Measurements from ENCODE around the gene MASP2.
"Not testable (repeated sequence)": the region's sequence is repeated elsewhere in the genome, so short reads cannot be mapped to it uniquely, and the experiment has no call there.

MASP2 gene

DNA sequence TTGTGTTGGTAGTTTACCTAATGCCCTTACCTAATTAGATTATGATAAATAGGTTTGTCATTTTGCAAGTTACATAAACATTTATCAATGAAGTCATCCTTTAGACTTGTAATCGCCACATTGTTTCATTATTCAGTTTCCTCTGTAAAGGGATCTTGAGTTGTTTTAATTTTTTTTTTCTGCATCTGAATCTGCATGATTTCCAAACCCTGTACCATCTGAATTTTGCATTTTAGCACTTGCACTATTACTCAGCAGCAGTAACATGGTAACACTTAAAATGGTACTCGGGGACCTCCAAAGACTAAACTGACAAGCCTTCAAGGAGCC is 22.2 kb downstream of the MASP2 start:
- no peak for DNase-seq
- H3K9me3 ChIP-seq (ENCODE audit: control insufficient read depth, low read length): no peaks in the 10 kb centered on the region
- H3K27me3 ChIP-seq (replicated peaks; ENCODE audit: control insufficient read depth, insufficient read depth, low read length, poor library complexity, severe bottlenecking): no peaks in the 10 kb centered on the region
- no peak overlapping the region for H3K27ac ChIP-seq (ENCODE audit: insufficient read depth, low read length, poor library complexity, severe bottlenecking)
- peaks cover 55% of the 10 kb centered on the region for H3K36me3 ChIP-seq (ENCODE audit: control insufficient read depth, insufficient read depth, low read length)
- no peak overlapping the region for H3K4me3 ChIP-seq (ENCODE audit: insufficient read depth, low read depth, low read length, poor library complexity, severe bottlenecking)
- H3K4me1 ChIP-seq (ENCODE audit: control insufficient read depth, insufficient read depth, low read length, poor library complexity, severe bottlenecking): no peaks in the 10 kb centered on the region

DNA sequence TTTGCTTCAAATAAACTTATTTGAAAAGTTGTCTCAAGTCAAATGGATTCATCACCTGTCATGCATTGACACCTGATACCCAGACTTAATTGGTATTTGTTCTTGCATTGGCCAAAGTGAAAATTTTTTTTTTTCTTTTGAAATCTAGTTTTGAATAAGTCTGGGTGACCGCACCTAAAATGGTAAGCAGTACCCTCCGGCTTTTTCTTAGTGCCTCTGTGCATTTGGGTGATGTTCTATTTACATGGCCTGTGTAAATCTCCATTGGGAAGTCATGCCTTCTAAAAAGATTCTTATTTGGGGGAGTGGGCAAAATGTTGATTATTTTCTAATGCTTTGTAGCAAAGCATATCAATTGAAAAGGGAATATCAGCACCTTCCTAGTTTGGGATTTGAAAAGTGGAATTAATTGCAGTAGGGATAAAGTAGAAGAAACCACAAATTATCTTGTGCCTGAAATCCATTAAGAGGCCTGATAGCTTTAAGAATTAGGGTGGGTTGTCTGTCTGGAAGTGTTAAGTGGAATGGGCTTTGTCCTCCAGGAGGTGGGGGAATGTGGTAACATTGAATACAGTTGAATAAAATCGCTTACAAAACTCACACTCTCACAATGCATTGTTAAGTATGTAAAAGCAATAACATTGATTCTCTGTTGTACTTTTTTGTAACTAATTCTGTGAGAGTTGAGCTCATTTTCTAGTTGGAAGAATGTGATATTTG is 22.7 kb downstream of the MASP2 start:
- H3K27me3 ChIP-seq (replicated peaks; ENCODE audit: control insufficient read depth, insufficient read depth, low read length, poor library complexity, severe bottlenecking): no peaks in the 10 kb centered on the region
- H3K9me3 ChIP-seq (ENCODE audit: control insufficient read depth, low read length): no peaks in the 10 kb centered on the region
- no peaks in the 10 kb centered on the region for H3K4me1 ChIP-seq (ENCODE audit: control insufficient read depth, insufficient read depth, low read length, poor library complexity, severe bottlenecking)
- H3K36me3 ChIP-seq (ENCODE audit: control insufficient read depth, insufficient read depth, low read length): peaks cover 58% of the 10 kb centered on the region
- no peak overlapping the region for H3K27ac ChIP-seq (ENCODE audit: insufficient read depth, low read length, poor library complexity, severe bottlenecking)
- DNase-seq: no peak
- no peak overlapping the region for H3K4me3 ChIP-seq (ENCODE audit: insufficient read depth, low read depth, low read length, poor library complexity, severe bottlenecking)

DNA sequence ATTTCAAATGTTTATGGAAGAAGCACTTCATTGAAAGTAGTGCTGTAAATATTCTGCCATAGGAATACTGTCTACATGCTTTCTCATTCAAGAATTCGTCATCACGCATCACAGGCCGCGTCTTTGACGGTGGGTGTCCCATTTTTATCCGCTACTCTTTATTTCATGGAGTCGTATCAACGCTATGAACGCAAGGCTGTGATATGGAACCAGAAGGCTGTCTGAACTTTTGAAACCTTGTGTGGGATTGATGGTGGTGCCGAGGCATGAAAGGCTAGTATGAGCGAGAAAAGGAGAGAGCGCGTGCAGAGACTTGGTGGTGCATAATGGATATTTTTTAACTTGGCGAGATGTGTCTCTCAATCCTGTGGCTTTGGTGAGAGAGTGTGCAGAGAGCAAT is 23.8 kb downstream of the MASP2 start:
- Histone ChIP-seq H3K27ac (ENCODE audit: insufficient read depth, low read length, poor library complexity, severe bottlenecking) (no peak overlapping the region), H3K36me3 (ENCODE audit: control insufficient read depth, insufficient read depth, low read length) (peaks cover 69% of the 10 kb centered on the region), H3K4me3 (ENCODE audit: insufficient read depth, low read depth, low read length, poor library complexity, severe bottlenecking) (no peak overlapping the region), H3K27me3 (replicated peaks; ENCODE audit: control insufficient read depth, insufficient read depth, low read length, poor library complexity, severe bottlenecking) (no peaks in the 10 kb centered on the region), H3K4me1 (ENCODE audit: control insufficient read depth, insufficient read depth, low read length, poor library complexity, severe bottlenecking) (no peaks in the 10 kb centered on the region), H3K9me3 (ENCODE audit: control insufficient read depth, low read length) (no peaks in the 10 kb centered on the region)
- no peak for DNase-seq

DNA sequence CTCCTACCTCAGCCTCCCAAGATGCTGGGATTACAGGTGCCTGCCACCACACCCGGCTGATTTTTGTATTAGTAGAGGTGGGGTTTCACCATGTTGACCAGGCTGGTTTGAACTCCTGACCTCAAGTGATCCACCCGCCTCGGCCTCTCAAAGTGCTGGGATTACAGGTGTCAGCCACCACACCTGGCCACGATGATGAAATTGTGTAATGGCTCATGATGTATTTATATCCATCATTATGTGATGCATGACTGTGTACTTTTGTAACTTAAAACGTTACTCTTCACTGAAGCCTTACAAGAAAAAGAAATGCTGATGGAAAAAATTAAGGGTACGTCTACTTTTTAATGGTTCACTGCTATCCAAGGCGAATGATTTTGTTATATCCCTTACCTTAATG is 27.1 kb downstream of the MASP2 start:
- Histone ChIP-seq H3K27ac (ENCODE audit: insufficient read depth, low read length, poor library complexity, severe bottlenecking) (no peak overlapping the region), H3K9me3 (ENCODE audit: control insufficient read depth, low read length) (no peaks in the 10 kb centered on the region), H3K4me3 (ENCODE audit: insufficient read depth, low read depth, low read length, poor library complexity, severe bottlenecking) (no peak overlapping the region), H3K36me3 (ENCODE audit: control insufficient read depth, insufficient read depth, low read length) (peaks cover 83% of the 10 kb centered on the region), H3K4me1 (ENCODE audit: control insufficient read depth, insufficient read depth, low read length, poor library complexity, severe bottlenecking) (peaks cover 2% of the 10 kb centered on the region), H3K27me3 (replicated peaks; ENCODE audit: control insufficient read depth, insufficient read depth, low read length, poor library complexity, severe bottlenecking) (no peaks in the 10 kb centered on the region)
- no peak for DNase-seq

DNA sequence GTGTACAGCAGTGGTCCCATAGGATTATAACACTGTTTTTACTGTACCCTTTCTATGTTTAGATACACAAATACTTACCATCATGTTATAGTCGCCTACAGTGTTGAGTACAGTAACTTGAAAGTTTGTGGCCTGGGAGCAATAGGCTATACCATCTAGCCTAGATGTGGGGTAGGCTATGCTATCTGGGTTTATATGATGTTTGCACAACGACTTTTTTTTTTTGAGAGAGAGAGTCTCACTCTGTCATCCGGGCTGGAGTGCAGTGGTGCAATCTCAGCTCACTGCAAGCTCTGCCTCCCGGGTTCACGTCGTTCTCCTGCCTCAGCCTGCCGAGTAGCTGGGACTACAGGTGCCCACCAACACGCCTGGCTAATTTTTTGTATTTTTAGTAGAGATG is 27.7 kb downstream of the MASP2 start:
- H3K36me3 ChIP-seq (ENCODE audit: control insufficient read depth, insufficient read depth, low read length): peaks cover 85% of the 10 kb centered on the region
- not testable (repeated sequence) for H3K27me3 ChIP-seq (replicated peaks; ENCODE audit: control insufficient read depth, insufficient read depth, low read length, poor library complexity, severe bottlenecking); H3K4me1 ChIP-seq (ENCODE audit: control insufficient read depth, insufficient read depth, low read length, poor library complexity, severe bottlenecking); H3K4me3 ChIP-seq (ENCODE audit: insufficient read depth, low read depth, low read length, poor library complexity, severe bottlenecking); H3K27ac ChIP-seq (ENCODE audit: insufficient read depth, low read length, poor library complexity, severe bottlenecking); H3K9me3 ChIP-seq (ENCODE audit: control insufficient read depth, low read length); DNase-seq

DNA sequence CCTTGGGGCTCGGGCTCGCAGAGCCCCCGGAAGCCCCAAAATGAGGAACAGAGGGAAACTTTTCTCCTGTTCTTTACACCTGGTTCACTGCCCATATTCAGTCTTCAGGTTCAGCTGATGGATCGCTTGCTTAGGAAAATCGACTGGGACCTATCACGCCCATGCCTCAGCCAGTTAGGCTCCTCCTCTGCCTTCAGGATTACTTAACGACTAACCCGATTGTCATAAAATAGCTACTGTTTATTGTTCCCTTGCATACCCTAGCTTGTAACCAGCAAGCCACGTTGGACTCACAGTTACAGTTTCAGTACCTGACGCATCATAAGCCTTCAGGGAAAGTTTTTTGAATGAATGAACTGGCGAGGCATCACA is 33.9 kb downstream of the MASP2 start:
- H3K4me3 ChIP-seq (ENCODE audit: insufficient read depth, low read depth, low read length, poor library complexity, severe bottlenecking): peak overlapping the region; percentile 99
- peak overlapping the region; percentile 97 for H3K27ac ChIP-seq (ENCODE audit: insufficient read depth, low read length, poor library complexity, severe bottlenecking)
- no peak for DNase-seq
- no peaks in the 10 kb centered on the region for H3K27me3 ChIP-seq (replicated peaks; ENCODE audit: control insufficient read depth, insufficient read depth, low read length, poor library complexity, severe bottlenecking)
- peaks cover 21% of the 10 kb centered on the region for H3K4me1 ChIP-seq (ENCODE audit: control insufficient read depth, insufficient read depth, low read length, poor library complexity, severe bottlenecking)
- H3K9me3 ChIP-seq (ENCODE audit: control insufficient read depth, low read length): no peaks in the 10 kb centered on the region
- peaks cover 38% of the 10 kb centered on the region for H3K36me3 ChIP-seq (ENCODE audit: control insufficient read depth, insufficient read depth, low read length)

DNA sequence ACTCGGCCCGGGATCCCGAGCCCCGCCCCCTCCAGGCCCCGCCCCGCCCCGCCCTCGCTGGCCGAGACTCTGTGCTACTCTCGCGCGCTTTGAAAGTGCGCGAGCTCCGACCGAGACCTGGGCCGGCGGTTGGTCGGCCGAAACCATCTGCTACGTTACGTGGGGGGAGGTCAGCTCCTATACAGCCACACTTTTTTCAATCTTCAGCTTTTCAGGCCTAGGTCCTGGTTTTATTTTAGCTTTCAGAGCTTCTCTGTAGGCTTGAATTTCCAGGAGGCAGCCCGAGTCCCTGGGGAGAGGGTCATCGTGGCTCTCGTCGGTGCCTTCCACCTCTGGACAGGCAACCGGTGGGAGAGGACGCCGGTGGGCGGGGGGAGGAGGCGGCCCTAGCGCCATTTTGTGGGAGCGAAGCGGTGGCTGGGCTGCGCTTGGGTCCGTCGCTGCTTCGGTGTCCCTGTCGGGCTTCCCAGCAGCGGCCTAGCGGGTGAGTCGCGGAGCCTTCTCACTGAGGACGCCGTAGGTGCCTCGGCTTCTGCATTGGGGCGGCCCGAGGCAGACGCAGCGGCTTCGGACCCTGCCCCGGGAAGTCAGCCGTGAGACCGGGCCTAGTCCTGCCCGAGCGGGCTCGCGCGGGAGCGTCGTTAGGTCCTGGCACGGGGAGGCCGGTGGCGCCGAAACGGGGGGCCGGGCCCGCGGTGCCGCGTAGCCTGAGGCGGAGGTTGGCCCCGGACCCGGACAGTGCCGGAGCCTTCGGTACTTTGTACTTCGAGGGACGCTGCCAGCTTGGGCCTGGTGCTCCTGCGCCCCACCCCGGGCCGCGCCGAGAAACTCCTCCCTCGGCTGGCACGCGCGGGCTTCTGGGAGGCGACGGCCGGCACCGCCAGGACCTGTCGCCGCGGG is 34.5 kb downstream of the MASP2 start, which contains the start of gene TARDBP:
Gene TARDBP (plus strand): TSS at position 395 of the 900 bp plus-strand sequence. CDS start 1,074 bp downstream, outside the sequence.
- DNase-seq: peak; percentile 70 to 84 (median 83)
- Histone ChIP-seq H3K27me3 (replicated peaks; ENCODE audit: control insufficient read depth, insufficient read depth, low read length, poor library complexity, severe bottlenecking) (no peaks in the 10 kb centered on the region), H3K4me1 (ENCODE audit: control insufficient read depth, insufficient read depth, low read length, poor library complexity, severe bottlenecking) (peaks cover 21% of the 10 kb centered on the region), H3K36me3 (ENCODE audit: control insufficient read depth, insufficient read depth, low read length) (peaks cover 34% of the 10 kb centered on the region), H3K9me3 (ENCODE audit: control insufficient read depth, low read length) (no peaks in the 10 kb centered on the region), H3K27ac (ENCODE audit: insufficient read depth, low read length, poor library complexity, severe bottlenecking) (peak within 1 kb of the TSS; percentile 97), H3K4me3 (ENCODE audit: insufficient read depth, low read depth, low read length, poor library complexity, severe bottlenecking) (peak within 1 kb of the TSS; percentile 99)

DNA sequence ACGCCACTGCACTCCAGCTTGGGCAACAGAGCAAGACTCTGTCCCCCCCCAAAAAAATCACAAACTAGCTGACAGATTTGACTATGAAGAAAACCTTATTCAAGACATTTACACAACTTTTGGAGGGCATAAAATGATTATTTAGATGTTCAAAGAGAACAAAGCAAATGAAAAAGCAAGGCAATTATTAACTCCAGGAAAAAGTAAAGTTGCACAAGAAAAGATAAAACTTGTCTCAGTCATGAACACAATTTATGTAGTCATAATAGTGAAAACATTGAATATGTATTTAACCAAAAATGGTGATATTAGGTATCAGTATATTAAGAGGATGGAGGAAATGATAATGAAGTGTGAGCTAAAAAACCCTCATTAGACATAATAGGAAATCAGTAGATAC is 46.5 kb downstream of the MASP2 start:
- no peaks in the 10 kb centered on the region for H3K4me1 ChIP-seq (ENCODE audit: control insufficient read depth, insufficient read depth, low read length, poor library complexity, severe bottlenecking)
- no peak for DNase-seq
- H3K27ac ChIP-seq (ENCODE audit: insufficient read depth, low read length, poor library complexity, severe bottlenecking): no peak overlapping the region
- no peaks in the 10 kb centered on the region for H3K9me3 ChIP-seq (ENCODE audit: control insufficient read depth, low read length)
- H3K27me3 ChIP-seq (replicated peaks; ENCODE audit: control insufficient read depth, insufficient read depth, low read length, poor library complexity, severe bottlenecking): no peaks in the 10 kb centered on the region
- no peaks in the 10 kb centered on the region for H3K36me3 ChIP-seq (ENCODE audit: control insufficient read depth, insufficient read depth, low read length)
- no peak overlapping the region for H3K4me3 ChIP-seq (ENCODE audit: insufficient read depth, low read depth, low read length, poor library complexity, severe bottlenecking)

DNA sequence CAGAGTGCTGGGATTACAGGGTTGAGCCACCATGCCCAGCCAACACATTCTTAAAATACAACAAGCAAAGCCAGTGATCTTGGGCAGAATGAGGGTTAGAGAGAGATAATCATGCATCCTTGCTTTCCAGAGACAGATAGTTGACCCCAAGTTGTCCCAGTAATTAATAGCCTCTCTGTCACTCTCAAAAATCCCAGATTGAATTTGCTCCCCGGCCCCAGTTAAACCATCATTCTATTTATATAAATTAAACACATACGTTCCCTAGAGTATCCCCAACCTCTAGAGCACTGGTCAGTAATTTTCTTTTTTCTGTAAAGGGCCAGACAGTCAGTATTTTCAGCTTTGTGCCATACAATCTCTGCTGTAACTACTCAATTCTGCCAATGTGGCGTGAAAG is 50.9 kb downstream of the MASP2 start:
- H3K4me3 ChIP-seq (ENCODE audit: insufficient read depth, low read depth, low read length, poor library complexity, severe bottlenecking): no peak overlapping the region
- no peaks in the 10 kb centered on the region for H3K9me3 ChIP-seq (ENCODE audit: control insufficient read depth, low read length)
- no peaks in the 10 kb centered on the region for H3K36me3 ChIP-seq (ENCODE audit: control insufficient read depth, insufficient read depth, low read length)
- H3K27ac ChIP-seq (ENCODE audit: insufficient read depth, low read length, poor library complexity, severe bottlenecking): no peak overlapping the region
- no peaks in the 10 kb centered on the region for H3K4me1 ChIP-seq (ENCODE audit: control insufficient read depth, insufficient read depth, low read length, poor library complexity, severe bottlenecking)
- H3K27me3 ChIP-seq (replicated peaks; ENCODE audit: control insufficient read depth, insufficient read depth, low read length, poor library complexity, severe bottlenecking): no peaks in the 10 kb centered on the region
- DNase-seq: no peak

DNA sequence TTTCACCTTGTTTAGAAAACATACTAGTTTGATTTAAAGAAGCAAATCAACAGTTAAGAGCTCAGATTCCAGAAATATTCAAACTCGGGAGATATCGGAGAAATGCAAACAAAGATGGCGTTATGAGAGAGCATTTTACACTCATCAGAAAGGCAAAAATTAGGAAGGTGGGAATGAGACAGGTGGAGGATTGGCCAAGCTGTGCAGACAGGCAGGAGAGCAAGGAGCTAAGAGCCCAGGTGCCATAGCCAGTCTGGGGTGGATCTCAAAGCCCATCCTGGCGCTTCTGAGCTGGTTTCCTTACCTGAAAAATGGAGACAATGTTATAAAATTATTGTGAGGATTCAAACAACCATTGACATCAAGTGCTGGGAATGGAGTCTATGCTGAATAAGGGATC is 54.2 kb downstream of the MASP2 start:
- Histone ChIP-seq H3K27me3 (replicated peaks; ENCODE audit: control insufficient read depth, insufficient read depth, low read length, poor library complexity, severe bottlenecking) (no peaks in the 10 kb centered on the region), H3K9me3 (ENCODE audit: control insufficient read depth, low read length) (no peaks in the 10 kb centered on the region), H3K36me3 (ENCODE audit: control insufficient read depth, insufficient read depth, low read length) (no peaks in the 10 kb centered on the region), H3K4me3 (ENCODE audit: insufficient read depth, low read depth, low read length, poor library complexity, severe bottlenecking) (no peak overlapping the region), H3K4me1 (ENCODE audit: control insufficient read depth, insufficient read depth, low read length, poor library complexity, severe bottlenecking) (no peaks in the 10 kb centered on the region), H3K27ac (ENCODE audit: insufficient read depth, low read length, poor library complexity, severe bottlenecking) (no peak overlapping the region)
- DNase-seq: no peak
